ENCODE data around the gene SAE1.

The SAE1 gene

DNA sequence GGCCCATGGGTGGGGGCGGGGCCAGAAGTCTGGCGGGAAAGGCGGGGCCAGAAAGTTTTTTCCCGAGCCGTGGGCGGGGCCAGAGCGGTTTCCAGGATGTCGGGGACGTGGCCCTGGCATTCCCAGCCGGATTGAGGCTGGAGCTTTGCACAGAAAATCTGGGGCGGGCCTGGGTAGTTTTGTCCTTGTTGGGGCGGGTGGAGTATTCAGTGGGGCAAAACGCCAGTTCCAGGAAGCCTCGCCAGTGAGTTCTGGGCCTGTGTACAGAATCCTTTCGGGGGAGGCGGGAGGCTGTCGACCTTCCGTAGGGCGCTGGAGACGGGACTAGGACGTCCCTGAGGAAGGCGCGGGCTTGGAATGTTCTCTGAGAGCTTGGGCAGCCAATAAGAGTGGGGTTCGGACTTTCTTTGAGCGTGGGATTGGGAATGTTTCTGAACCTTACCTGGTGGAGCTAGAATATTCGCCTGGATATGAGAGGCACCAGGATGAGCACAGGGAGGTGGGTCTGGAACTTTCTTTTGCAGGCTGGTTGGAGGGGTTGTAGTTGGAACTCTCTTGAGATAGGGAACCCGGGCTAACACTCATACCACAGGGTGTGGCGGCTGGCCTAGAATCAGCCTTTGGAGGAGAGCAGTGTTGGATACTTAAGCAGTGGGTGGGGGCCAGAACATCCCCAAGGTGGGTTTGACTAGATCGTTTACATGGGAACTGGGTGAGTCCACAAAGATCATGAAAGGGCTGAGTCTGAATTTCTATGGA lies 127.0 kb downstream of the SAE1 start:
- TF ChIP-seq, protein P1, sequence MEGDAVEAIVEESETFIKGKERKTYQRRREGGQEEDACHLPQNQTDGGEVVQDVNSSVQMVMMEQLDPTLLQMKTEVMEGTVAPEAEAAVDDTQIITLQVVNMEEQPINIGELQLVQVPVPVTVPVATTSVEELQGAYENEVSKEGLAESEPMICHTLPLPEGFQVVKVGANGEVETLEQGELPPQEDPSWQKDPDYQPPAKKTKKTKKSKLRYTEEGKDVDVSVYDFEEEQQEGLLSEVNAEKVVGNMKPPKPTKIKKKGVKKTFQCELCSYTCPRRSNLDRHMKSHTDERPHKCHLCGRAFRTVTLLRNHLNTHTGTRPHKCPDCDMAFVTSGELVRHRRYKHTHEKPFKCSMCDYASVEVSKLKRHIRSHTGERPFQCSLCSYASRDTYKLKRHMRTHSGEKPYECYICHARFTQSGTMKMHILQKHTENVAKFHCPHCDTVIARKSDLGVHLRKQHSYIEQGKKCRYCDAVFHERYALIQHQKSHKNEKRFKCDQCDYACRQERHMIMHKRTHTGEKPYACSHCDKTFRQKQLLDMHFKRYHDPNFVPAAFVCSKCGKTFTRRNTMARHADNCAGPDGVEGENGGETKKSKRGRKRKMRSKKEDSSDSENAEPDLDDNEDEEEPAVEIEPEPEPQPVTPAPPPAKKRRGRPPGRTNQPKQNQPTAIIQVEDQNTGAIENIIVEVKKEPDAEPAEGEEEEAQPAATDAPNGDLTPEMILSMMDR (IDR thresholded peaks at IDR 0.05), result no peak
- Mint-ChIP-seq H3K27ac (peak overlapping the region; percentile 99), H3K9me3 (no peaks in the 10 kb centered on the region), H3K27me3 (ENCODE audit: low read depth, poor library complexity) (peaks cover 4% of the 10 kb centered on the region), H3K36me3 (ENCODE audit: low read depth) (peaks cover 39% of the 10 kb centered on the region), H3K4me3 (peak overlapping the region; percentile 91), H3K4me1 (peaks cover 36% of the 10 kb centered on the region)
- DNase-seq, result no peak

DNA sequence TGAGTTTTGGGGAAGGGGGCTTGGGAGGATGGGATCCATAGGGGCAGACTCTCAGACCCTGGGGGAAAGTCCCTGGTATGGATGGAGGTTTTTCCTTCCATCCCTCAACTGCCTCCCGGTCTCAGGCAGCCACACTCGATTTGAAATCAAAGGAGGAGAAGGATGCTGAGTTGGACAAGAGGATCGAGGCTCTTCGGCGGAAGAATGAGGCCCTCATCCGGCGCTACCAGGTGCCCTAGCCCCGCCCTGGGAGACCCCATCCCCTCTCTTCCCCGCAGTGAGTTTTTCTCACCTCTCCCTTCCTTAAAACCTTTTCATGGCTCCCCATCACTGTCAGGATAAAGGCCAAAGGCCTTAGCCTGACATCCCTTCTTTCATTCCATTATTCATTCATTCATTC lies 127.8 kb downstream of the SAE1 start:
- H3K9me3 Mint-ChIP-seq, result no peaks in the 10 kb centered on the region
- H3K4me3 Mint-ChIP-seq, result peak overlapping the region; percentile 91

DNA sequence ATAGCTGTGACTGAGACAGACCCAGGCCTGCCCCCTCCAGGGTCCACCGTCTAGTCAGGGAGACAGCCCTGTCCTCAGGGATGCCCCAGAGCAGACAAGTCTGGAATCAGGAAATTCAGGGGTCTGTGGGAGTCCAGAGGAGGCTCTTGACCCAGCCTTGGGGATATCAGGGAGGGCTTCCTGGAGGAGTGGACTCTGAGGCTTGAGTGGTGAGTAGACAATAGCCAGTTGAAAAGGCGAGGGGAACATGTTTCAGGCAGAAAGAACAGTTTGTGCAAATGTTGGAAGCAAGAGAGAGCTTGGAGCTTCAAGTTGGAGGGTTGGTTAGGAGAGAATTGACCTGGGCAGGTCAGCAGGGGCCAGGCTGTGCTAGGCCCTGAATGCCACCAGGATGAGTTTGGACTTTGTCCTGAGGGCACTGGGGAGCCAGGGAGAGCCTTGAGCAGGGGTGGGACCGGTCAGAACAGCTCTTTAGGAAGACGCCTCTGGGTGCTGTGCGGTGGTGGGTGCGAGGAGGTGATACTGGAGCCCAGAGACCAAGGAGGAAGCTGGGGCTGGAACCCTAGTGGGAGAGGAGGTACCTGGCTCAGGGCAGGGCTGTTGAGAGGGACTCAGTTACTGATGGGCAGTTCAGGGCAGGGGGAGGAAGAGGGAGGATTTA lies 128.4 kb downstream of the SAE1 start:
- no peaks in the 10 kb centered on the region for H3K9me3 Mint-ChIP-seq
- TF ChIP-seq, protein P1 (IDR thresholded peaks at IDR 0.05), result no peak
- peak overlapping the region; percentile 71 for H3K4me3 Mint-ChIP-seq
- H3K27ac Mint-ChIP-seq, result no peak overlapping the region
- H3K4me1 Mint-ChIP-seq, result peaks cover 36% of the 10 kb centered on the region
- H3K36me3 Mint-ChIP-seq (ENCODE audit: low read depth), result peaks cover 48% of the 10 kb centered on the region
- H3K27me3 Mint-ChIP-seq (ENCODE audit: low read depth, poor library complexity), result no peaks in the 10 kb centered on the region
- no peak for DNase-seq

More for the DNA sequence above, 127.8 kb downstream of the SAE1 start:
- TF ChIP-seq, protein P1 (IDR thresholded peaks at IDR 0.05), result no peak
- H3K4me1 Mint-ChIP-seq, result peaks cover 36% of the 10 kb centered on the region
- H3K27ac Mint-ChIP-seq, result no peak overlapping the region
- peaks cover 1% of the 10 kb centered on the region for H3K27me3 Mint-ChIP-seq (ENCODE audit: low read depth, poor library complexity)
- peaks cover 46% of the 10 kb centered on the region for H3K36me3 Mint-ChIP-seq (ENCODE audit: low read depth)
- DNase-seq, result no peak

All from nephron progenitor cell (in vitro differentiated cells).